GM19397 (cell line): Measurements from ENCODE around the gene SMIM14.
"Not testable (repeated sequence)": the region's sequence is repeated elsewhere in the genome, so short reads cannot be mapped to it uniquely, and the experiment has no call there.

Experiments used
- ATAC-seq: cut with Tn5 transposase; IDR thresholded peaks from one replicate; pipeline ENCODE4 v1.9.1; 2021; ENCODE audit warnings: mild to moderate bottlenecking, moderate library complexity; ENCODE audit not compliant: unreplicated experiment

Gene SMIM14

GRCh38 chr4:39648827-39649558, 10.3 kb upstream of the SMIM14 start:
- no peak for ATAC-seq

GRCh38 chr4:39648213-39648612, 9.5 kb upstream of the SMIM14 start:
- ATAC-seq, result no peak

- ATAC-seq, result no peak
Observed at GRCh38 chr4:39642885-39643552, 4.4 kb upstream of the SMIM14 start.

DNA sequence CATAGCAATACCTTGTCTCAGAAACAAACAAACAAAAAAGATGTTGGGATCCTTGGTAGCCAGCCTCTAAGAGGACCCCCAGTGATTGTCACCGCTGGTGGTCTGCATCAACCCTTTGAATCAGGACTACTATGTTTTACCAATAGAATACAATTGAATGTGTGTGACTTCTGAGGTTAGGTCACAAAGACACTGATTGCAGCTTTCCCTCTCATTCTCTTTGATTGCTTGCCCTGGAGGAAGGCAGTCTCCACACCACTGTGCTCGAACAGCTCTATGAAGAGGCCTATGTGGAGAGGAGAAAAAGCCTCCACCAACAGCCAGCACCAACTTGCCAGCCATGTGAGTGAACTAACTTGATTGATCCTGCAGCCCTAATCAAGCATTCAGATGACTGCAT, 2.8 kb upstream of the SMIM14 start:
- no peak for ATAC-seq

DNA sequence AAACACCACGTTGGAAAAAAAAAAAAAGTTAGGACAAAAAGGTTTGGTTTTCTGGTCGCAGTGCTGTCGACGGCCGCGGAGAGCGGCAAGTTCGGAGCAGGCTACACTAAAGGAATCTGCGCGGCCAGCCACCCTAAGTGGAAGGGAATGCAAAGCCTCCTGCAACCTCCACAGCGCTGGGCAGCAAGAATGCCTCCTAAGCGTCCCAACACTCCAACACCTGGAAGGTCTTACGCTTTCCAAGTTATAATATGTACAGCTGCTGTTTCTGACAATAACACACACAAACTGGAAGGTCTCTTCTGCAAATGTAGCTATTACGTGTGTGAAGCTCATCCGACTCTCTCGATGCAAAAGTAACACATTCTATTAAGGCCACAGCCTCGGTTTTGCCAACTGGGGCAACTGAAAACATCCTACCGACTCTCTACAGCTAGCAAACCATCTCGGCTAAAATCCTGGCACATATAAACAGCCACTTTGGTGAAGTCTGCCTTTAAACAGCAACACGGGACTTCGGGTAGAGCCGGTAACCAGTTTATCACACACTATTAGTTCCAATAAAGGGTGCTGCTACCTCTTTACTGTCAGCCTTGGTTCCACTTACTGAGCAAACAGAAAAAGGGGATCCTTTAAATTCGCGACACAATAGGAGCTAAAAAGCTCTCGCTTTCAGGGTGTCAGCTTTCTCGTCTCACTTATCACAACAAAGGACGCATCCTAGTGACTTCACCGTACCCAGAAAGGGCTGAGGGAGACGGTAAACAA, 895 bp downstream of the SMIM14 start:
- no peak for ATAC-seq

- no peak for ATAC-seq
Observed at GRCh38 chr4:39637221-39637585, 1.5 kb downstream of the SMIM14 start.

DNA sequence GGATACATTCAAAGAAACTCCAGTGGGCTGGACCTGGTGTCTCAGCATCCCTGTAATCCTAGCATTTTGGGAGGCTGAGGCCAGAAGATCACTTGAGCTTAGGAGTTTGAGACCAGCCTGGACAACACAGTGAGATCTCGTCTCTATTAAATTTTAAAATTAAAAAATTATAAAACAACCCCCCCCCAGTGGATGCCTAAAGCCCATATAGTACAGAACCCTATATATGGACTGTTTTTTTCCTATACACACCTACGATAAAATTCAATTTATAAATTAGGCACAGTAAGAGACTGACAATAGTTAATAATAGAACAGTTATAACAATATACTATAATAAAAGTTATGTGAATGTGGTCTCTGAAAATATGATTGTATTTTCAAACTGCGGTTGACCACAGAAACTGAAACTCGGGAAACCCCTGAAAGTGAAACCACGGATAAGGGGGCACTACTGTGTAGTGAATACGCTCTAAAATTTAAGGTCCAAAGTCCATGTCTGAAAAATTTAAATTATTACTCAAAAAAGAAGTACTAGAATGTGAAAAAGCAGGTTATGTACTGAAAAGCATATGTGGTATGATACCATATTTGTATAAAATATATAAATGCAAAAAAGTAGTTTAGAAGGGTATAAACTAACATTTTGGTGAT, 2.0 kb downstream of the SMIM14 start:
- no peak for ATAC-seq

DNA sequence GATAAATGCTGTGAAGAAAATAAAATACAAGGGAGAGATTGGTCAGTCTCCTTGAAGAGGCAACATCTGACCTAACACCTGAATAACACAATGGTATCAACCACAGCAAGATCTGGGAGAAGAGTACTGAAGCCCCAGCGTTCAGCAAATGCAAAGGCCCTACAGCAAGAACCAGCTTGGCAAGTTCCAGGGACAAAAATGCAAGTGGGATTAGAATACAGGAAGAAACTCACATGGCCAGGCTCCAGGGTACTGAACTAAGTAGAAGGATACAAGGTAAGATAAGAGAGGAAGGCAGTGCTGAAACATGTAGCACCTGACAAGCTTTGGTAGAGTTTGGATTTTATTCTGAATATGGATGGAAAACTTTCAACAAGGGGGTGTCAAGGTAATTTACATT, 3.6 kb downstream of the SMIM14 start:
- ATAC-seq, result no peak

- peak; percentile 42 for ATAC-seq
Observed at GRCh38 chr4:39631700-39632079, 7.0 kb downstream of the SMIM14 start.

DNA sequence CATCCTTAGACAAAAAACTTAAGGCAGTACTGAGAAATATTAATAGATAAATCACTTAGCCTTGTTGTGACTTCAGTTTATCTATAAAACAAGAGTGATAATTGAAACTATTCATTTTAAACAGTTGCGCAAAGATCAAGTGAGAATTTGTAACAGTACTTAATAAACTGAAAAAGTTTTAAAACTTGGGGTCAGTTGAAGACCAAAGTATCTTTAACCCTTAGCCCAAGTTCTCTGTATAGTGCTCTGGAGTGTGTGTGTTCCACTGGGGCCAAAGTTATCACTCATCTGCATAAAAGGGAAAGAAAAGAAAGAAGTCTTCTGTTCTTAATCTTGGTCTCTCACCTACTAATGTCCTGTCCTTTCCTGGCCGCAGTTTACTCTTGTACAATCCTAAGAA, 11.3 kb downstream of the SMIM14 start:
- no peak for ATAC-seq

DNA sequence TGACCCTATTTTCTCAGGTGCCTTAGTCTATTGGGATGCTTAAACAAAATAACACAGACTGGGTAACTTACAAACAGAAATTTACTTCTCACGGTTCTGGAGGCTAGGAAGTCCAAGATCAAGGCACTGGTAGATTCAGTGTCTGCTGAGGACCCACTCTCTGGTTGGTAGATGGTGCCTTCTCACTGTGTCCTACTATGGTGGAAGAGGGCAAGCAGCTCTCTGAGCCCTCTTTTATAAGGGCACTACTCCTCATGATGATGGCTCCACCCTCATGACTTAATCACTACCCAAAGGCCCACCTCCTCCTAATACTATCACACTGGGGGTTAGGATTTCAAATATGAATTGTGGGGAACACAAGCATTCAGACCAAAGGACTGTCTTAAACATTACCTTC, 11.8 kb downstream of the SMIM14 start:
- ATAC-seq, result no peak

- ATAC-seq, result peak; percentile 48
Observed at GRCh38 chr4:39626261-39626660, 12.4 kb downstream of the SMIM14 start.

DNA sequence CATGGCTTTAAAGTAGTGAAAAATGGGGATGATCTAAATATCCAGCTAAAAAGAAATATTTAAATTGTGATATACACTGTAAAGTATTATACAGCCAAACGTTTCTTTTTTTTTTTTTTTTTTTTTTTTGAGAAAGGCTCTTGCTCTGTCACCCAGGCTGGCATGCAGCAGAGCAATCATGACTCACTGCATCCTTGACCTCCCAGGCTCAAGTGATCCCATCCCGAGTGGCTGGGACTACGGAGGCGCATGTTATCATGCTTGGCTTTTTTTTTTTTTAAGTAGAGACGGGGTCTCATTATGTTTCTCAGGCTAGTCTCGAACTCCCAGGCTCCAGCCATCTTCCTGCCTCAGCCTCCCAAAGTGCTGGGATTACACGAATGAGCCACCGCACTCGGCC, 17.1 kb downstream of the SMIM14 start:
- ATAC-seq, result no peak

GRCh38 chr4:39620551-39621313, 17.9 kb downstream of the SMIM14 start:
- ATAC-seq, result no peak

DNA sequence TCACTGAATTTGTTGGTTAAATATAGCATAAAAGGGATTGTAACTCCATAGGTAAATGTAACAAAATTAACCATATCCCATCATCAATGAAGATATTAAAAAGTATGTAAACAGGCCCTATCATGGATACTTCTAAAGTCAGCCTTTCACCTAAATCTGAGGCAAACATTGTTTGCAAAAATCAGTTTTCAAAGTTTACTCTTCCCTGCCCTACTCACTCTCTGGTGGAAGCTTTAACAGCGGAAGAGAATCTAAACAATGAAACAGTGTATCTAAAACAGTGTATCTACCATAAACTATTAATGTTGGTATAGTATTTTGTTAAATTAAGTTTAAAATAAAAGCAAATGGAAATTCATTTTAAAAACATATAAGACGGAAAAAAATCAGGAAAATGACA, 21.1 kb downstream of the SMIM14 start:
- no peak for ATAC-seq

DNA sequence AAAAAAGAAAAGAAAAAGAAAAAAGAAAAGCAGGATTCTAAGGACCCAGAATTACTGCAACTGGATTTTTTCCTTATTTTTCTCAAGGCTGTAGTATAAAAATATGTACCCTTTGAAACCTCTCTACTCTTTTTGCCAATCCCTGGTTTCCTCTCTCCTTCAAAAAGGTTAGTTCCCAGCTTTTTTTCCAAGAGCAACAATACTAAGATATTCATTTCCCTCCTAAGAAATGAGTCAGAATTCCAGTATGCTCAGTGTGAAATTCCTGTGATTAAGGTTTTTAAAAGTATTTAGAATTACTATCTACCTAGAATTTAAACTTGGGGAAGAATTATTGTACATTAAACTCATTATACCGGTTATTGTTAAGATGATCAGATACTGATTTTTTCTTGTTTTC, 22.0 kb downstream of the SMIM14 start:
- ATAC-seq, result no peak

DNA sequence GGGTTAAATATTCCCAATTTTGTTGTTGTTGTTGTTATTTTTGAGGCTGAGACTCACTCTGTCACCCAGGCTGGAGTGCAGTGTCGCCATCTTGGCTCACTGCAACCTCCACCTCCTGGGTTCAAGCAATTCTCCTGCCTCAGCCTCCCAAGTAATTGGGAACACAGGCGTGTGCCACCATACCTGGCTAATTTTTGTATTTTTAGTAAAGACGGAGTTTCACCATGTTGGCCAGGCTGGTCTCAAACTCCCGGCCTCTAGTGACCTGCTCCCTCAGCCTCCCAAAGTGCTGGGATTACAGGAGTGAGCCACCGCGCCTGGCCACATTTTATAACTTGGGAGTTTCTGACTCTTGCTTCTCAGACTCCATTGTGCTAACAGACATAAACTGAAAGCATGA, 22.6 kb downstream of the SMIM14 start:
- not testable (repeated sequence) for ATAC-seq

- ATAC-seq, result no peak
Observed at GRCh38 chr4:39614487-39615162, 24.0 kb downstream of the SMIM14 start.

GRCh38 chr4:39613093-39613656, 25.5 kb downstream of the SMIM14 start:
- ATAC-seq, result peak; percentile 53

GRCh38 chr4:39609454-39609931, 29.2 kb downstream of the SMIM14 start:
- peak; percentile 87 for ATAC-seq
